Effector CD4-positive, alpha-beta T cell (primary cell): ENCODE data around the gene RGS9.
"Not testable (repeated sequence)": the region's sequence is repeated elsewhere in the genome, so short reads cannot be mapped to it uniquely, and the experiment has no call there.

ENCODE experiments used
- DNase-seq: peaks from one replicate; pipeline ENCODE4 v3.0.0-alpha.2; 2020
- total RNA-seq: gene quantifications from one replicate; lab custom pipeline; 2026; lab: John Stamatoyannopoulos, UW

Gene RGS9
- total RNA-seq = 3.8 reads per million, percentile 14 among the genes with 10 or more reads in this experiment

DNA sequence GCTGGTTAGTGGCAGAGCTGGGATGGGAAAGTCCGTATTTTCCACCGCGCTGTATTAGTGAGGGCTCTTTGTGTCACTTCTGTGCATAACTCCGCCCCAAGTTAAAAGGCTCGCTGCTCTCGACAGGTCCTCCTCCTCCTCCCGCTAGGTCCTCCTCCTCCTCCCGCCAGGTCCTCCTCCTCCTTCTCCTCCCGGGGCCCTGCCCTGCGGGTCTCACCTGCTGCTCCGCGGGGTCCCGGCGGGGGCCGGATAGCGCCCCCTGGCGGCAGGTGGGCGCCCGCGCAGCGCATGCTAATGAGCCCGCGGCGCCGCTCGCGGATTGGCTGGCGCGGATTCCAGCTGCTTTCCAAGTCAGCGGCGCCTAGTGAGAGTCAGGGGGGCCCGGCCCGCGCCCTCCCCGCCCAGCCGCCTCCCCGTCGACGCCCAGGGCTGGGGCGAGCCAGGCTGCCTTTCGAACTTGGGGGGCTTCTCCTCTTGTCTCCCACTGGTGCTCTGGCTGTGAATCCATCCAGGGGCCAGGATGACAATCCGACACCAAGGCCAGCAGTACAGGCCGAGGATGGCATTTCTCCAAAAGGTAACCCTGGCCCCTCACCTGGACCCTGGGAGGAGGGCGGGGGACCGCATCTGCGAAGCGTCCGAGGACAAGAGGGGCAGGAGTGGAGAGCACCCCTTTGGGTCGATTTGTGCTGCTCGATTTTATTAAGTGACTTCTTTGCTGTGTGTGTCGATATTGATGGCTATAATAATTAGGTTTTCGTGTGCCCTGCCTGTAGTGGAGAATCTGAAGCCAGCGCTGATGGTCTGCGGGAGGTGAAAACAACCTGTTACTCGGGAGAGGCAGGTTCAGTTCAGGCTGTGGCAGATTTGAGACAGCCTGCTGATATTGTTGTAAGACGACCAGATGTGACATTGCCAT is at the start of gene RGS9:
RGS9 (plus strand) TSS at position 350 of the 919 bp plus-strand sequence; CDS start at position 521, 171 bp downstream.
- peak; percentile 86 for DNase-seq

GRCh38 chr17:65088621-65089360 is 48.4 kb upstream of the RGS9 start:
- DNase-seq = no peak

DNA sequence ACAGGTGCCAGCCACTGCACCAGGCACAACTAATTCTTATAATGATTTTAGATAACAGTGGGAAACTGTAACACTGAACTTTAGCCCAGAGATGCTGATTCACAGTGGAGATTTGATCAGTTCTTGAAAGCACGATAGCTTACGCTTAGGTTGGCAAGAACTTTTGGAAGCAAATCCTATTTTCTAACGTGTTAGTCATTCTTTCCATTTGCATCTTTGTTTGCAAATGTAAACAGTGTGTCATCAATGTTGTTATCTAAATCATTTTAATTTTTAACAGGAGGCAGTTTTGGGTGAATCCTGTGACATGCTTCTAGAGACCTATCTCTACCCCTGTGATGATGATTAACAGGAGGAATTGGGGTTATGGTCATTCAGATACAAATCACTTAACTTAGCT is 44.9 kb upstream of the RGS9 start:
- no peak for DNase-seq

GRCh38 chr17:65092721-65093356 is 44.3 kb upstream of the RGS9 start:
- DNase-seq = not testable (repeated sequence)

DNA sequence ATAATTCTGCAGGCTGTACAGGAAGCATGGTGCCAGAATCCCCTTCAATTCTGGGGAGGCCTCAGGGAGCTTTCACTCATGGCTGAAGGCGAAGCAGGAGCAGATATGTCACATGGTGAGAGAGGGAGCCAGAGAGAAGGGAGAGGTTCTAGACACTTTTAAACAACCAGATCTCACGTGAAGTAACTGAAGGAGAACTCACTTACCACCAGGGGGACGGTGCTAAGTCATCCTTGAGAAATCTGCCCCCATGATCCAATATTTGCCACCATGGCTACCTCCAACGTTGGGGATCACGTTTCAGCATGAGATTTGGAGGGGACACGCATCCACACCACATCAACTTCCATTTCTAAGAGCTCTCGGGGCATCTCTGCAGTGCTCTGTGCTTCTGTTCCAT is 43.2 kb upstream of the RGS9 start:
- DNase-seq = no peak

- DNase-seq = no peak
Observed at GRCh38 chr17:65095465-65095864, 41.7 kb upstream of the RGS9 start.

- DNase-seq = not testable (repeated sequence)
Observed at GRCh38 chr17:65096382-65096781, 40.8 kb upstream of the RGS9 start.

GRCh38 chr17:65097110-65097509 is 40.1 kb upstream of the RGS9 start:
- DNase-seq = no peak

DNA sequence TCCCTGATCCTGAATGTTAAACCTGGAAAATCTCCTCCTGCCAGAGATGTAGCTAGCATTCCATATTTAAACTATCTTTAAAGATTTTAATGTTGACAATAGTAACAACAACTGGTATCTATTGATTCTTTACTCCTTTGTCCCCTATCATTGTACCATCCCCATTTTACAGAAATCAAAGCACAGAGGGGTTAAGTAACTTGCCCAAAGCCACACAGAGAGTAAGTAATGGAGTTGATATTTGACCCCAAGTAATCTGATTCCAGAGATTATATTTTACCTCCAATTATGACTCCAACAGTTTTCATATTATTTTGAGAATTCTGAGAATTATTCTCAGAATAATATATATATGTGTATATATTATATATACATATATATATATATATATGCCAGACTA is 37.7 kb upstream of the RGS9 start:
- no peak for DNase-seq

DNA sequence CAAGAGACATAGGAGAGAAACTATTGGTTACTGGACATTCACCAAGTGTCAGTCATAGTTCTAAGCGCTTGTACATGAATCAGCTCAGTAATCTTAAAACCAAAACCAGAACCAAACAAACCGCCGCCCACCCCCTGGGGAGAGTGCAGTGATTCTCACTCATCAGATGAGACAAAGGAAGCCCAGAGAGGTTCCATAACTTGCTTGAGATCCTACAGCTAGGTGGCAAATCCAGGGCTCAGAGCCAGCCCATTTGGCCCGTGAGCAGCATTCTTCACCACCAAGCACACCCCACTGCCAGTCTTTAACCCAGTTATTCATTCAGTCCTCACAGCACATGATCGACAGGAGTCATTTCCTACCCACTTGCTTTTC is 37.2 kb upstream of the RGS9 start:
- DNase-seq = peak; percentile 33

GRCh38 chr17:65100316-65101140 is 36.6 kb upstream of the RGS9 start:
- peak; percentile 81 for DNase-seq

- no peak for DNase-seq
Observed at GRCh38 chr17:65101371-65101770, 35.8 kb upstream of the RGS9 start.

GRCh38 chr17:65102235-65102634 is 34.9 kb upstream of the RGS9 start:
- DNase-seq = no peak

- DNase-seq = no peak
Observed at GRCh38 chr17:65102788-65103187, 34.4 kb upstream of the RGS9 start.

DNA sequence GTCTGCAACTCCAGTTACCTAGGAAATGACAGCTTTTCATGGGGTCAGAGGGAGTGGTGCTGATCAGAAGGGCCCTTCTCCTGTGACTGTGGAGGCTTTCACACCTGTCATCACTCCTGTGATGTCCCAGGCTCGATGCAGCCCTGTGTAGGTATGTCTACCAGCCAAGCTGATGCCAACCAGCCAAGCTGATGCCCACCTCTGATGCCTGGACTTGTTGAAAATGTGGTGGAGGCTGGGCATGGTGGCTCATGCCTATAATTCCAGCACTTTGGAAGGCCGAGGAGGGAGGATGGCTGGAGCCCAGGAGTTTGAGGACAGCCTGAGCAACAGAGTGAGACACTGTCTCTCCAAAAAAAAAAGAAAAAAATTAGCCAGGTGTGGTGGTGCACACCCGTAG is 33.7 kb upstream of the RGS9 start:
- no peak for DNase-seq

DNA sequence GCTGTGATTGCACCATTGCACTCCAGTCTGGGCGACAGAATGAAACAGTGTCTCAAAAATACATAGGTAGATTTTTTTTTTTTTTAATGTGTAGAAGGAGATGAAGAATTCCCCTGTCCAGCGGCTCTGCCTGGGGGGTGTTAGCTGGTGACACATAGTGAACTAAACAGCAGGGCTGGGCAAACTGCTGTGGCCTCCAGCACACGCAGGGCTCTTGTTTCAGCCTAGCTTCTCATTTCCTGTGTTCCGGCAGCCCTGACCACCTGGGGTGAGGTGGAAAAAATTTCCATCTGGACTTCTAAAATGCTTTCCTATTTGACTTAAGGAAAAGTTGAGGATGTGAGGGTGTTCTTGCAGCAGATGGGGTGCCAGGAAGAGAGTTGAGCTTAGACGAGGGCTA is 33.3 kb upstream of the RGS9 start:
- no peak for DNase-seq

GRCh38 chr17:65104541-65104940 is 32.6 kb upstream of the RGS9 start:
- no peak for DNase-seq

- no peak for DNase-seq
Observed at GRCh38 chr17:65104973-65105372, 32.2 kb upstream of the RGS9 start.

DNA sequence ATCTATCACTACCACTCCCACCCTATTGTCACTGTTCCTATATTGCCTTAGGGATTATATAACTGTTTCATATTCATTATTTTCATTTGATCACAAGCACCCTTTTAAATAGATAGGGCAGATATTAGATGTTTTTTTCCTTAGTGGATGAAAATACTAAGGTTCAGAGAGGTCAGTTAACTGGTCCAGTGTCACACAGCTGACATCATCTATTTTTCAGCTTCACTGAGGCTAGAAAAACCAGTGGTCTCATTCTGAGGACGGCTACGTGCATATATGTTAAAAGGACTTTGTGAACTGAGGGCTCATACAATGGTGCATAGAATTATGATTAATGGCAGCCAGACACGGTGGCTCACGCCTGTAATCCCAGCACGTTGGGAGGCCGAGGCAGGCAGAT is 29.0 kb upstream of the RGS9 start:
- no peak for DNase-seq

DNA sequence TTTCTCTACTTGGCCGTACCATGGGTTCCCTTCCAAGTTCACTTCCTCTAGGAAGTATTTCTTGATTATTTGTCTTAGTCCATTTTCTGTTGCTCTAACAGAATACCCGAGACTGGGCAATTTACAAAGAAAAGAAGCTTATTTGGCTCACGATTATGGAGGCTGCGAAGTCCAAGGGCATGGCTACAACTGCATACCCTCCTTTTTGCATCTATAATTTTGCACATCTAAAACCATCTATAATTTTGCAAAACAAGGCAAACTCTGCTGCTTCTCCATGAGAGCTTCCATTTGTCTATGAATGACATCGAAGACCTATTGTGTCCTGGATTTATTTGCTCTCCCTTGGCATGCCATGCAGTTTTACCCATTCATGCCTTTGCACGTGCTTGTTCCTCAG is 27.6 kb upstream of the RGS9 start:
- DNase-seq = no peak

DNA sequence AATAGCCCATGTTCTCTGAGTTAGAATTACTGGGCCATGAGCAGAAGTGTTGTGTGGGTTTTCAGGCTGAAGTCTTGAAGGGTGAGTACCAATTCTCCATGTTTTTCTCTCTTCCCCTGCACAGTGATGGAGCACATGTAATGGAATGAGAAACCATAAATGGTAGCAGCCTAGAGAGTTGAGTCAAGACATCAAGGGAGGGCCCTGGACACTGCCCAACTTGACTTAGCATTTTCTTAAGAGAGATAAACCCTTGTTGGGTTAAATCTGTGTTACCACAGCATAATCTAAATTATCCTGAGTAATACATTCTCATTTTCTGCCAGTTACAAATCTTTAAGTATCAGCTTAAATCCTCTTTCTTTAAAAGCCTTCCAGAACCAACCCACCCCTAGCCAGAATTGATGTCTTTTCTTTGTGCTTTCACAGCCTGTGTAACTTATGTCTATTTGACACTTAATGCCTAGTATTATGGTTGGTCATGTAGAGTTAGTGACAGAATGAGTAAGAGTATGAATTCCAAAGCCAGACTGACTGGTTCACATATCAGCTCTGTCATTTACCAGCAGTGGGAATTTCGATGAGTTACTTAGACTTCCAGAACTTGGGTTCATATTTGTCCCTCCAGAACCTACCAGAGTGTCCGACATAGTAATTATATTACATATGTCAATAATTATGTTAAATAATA is 27.0 kb upstream of the RGS9 start:
- no peak for DNase-seq

DNA sequence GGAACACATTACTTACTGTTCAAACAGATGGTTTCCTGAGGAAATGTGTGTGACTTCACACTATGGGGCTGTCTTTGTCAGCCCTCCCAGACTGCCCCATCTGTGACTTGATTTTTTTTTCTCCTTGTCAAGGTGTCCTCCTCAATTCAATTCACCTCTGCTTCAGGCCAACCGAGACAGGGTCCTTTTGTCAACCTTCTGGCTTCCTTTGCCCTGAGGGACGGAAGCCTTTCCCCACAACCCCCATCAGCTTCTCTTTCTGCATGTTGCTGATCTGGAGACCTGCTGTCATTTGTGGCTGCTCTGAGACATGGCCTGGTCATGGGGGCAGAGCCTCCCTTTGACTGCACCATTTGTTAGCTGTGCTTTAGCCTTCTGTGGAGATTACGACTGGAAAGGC is 21.3 kb upstream of the RGS9 start:
- no peak for DNase-seq
